Measurements from ENCODE around the gene NXF2B. TPM values are rescaled to one million over a fixed set of nuclear protein-coding genes. Genes with fewer than 3 reads are reported as not detected.
A peak's percentile ranks its signal among the peaks of the same experiment; 100 is the strongest.
"Not testable (repeated sequence)": the region's sequence is repeated elsewhere in the genome, so short reads cannot be mapped to it uniquely, and the experiment has no call there.

NXF2B gene, protein sequence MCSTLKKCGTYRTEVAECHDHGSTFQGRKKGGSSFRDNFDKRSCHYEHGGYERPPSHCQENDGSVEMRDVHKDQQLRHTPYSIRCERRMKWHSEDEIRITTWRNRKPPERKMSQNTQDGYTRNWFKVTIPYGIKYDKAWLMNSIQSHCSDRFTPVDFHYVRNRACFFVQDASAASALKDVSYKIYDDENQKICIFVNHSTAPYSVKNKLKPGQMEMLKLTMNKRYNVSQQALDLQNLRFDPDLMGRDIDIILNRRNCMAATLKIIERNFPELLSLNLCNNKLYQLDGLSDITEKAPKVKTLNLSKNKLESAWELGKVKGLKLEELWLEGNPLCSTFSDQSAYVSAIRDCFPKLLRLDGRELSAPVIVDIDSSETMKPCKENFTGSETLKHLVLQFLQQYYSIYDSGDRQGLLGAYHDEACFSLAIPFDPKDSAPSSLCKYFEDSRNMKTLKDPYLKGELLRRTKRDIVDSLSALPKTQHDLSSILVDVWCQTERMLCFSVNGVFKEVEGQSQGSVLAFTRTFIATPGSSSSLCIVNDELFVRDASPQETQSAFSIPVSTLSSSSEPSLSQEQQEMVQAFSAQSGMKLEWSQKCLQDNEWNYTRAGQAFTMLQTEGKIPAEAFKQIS
- total RNA-seq: not detected
- polyA plus RNA-seq: 1 to 10 TPM in 1 of 2 donors, under 1 TPM in 1; 0.23 to 2.0 TPM

DNA sequence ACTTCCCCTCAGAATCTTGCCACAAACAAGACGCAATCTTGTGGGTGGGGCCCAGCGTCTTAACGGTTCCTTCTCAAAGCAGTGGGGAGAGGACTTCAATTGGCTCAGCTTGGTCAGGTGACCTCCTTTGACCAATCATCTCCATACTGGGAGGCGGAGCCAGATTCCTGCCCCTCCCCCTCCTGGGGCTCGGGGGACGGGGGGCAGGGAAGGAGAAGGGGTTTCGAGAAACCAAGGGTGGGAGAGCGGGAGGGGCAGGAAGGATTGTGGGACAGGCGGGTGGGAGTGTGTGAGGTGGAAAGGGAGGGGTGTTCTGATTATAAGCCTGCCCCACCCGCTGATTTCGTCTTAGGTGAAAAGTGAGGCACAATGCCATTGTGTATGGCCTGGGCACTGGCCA, at the start of gene NXF2B:
Gene NXF2B, minus strand, starts transcription at position 101 of the 400 bp plus-strand sequence. CDS start 59,972 bp downstream, outside the sequence.
- DNase-seq; H3K9me3 ChIP-seq; H3K27me3 ChIP-seq; ATAC-seq; H3K4me3 ChIP-seq; H3K4me1 ChIP-seq; intact Hi-C loops (cut with DNase I); H3K27ac ChIP-seq; H3K36me3 ChIP-seq; FAIRE-seq: not testable (repeated sequence)
- no CpG with 5 or more reads among the region's 11 CpGs for WGBS, 2 donors

DNA sequence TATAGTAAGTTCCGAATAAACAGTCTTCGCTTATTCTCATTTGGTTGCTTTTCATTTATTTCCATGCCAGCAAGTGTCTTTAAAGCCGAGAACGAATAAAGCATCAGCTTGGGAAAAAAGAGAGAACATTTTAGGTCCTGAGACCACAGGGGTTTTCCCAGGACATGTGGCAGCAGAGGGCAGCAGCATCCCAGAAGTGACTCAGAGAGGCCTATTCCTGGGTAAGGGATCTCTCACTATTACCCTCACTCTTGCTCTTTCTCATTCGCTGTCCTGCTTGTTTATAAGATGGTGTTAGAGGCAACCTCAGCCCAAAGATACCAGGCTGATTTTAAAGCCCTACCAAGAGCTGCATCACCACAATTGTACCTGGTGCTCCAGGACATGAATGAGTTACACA, 39.0 kb upstream of the NXF2B start:
- H3K4me3 ChIP-seq; H3K27ac ChIP-seq; intact Hi-C loops (cut with DNase I); H3K4me1 ChIP-seq; H3K36me3 ChIP-seq; FAIRE-seq; H3K27me3 ChIP-seq; H3K9me3 ChIP-seq; DNase-seq: not testable (repeated sequence)
- peak in 3 of 4 donors; percentile 76 to 79 (median 77) for ATAC-seq
- WGBS, 2 donors: 24 to 48% methylated on average over 2 of the region's 5 CpGs

DNA sequence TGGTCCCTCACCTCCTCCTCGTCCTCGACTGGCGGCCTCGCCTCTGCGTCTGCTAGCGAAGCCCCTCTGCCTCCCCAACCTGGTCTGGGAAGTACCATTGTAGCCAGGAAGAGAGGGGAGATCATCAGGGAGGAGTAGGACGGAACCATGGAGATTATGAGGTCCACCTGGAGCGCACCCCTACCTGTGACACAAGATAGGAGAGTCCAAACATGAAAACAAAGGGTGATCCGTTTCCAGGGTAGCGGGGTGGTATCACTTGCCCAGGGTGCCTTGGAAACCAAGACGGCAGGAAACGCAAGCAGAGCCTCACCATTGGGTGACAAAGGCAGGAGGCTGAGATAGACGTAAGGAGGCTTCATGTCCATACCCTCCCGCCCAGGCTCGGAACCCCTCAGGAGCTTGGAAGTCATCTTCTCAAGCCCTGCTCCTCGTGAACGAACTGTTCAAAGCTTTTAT, 32.0 kb upstream of the NXF2B start, which contains the start of gene TCP11X2:
Gene TCP11X2, minus strand, starts transcription at position 51 of the 459 bp plus-strand sequence.
- H3K27me3 ChIP-seq; H3K4me1 ChIP-seq; H3K27ac ChIP-seq; FAIRE-seq; intact Hi-C loops (cut with DNase I); H3K4me3 ChIP-seq; H3K36me3 ChIP-seq; H3K9me3 ChIP-seq: not testable (repeated sequence)
- DNase-seq (peak in 1 of 6 donors; percentile 34), ATAC-seq (peak in 2 of 4 donors; percentile 70 to 76)
- WGBS, 2 donors: 36 to 37% methylated on average over 7 of the region's 17 CpGs

DNA sequence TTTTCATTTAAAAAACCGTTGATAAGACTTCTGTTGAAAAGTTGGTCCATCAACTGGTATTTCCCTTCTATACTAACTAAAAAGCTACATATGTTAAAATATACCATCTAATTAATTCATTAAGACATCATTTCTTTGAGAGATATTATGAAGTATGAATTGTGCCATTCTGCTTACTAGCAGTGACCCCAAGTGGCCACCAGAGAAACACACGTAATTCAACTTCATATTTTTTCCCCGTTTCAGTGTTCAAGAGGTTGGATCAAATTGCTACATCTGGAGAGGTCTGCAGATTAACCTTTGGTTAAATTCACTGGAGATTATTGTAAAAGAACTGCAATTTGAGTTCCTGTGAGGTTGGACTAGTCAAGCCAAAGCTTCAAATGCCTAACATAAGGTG, 30.4 kb upstream of the NXF2B start:
- peak; percentile 96 for FAIRE-seq

DNA sequence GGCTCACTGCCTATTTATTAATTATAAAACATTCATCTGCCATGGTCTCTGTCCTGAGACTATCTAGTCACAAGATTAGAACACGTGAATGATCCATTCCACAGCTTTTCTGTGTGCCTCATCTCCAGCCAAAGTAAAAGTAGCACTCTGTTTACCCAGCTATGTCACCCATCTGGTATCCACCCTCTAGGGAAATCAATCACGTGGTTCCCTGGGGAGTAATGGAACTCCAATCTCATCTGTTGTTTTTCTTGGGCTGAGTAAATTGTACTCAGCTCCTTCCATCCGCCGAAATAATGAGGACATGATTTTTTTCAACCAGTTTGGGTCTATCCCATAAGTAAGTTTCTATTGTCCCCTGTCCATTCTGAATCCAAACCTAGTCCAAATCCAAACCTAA, 18.8 kb upstream of the NXF2B start:
- H3K4me3 ChIP-seq; intact Hi-C loops (cut with DNase I); DNase-seq; H3K4me1 ChIP-seq; H3K27me3 ChIP-seq; H3K36me3 ChIP-seq; FAIRE-seq; H3K27ac ChIP-seq; H3K9me3 ChIP-seq; ATAC-seq: not testable (repeated sequence)
- WGBS, 2 donors: no CpG with 5 or more reads among the region's 4 CpGs

More for the DNA sequence above, 30.4 kb upstream of the NXF2B start:
- H3K4me3 ChIP-seq; intact Hi-C loops (cut with DNase I); H3K4me1 ChIP-seq; DNase-seq; H3K9me3 ChIP-seq; H3K27ac ChIP-seq; H3K27me3 ChIP-seq; H3K36me3 ChIP-seq: not testable (repeated sequence)
- no CpG with 5 or more reads among the region's 3 CpGs for WGBS, 2 donors
- peak in 3 of 4 donors; percentile 44 to 51 (median 50) for ATAC-seq

DNA sequence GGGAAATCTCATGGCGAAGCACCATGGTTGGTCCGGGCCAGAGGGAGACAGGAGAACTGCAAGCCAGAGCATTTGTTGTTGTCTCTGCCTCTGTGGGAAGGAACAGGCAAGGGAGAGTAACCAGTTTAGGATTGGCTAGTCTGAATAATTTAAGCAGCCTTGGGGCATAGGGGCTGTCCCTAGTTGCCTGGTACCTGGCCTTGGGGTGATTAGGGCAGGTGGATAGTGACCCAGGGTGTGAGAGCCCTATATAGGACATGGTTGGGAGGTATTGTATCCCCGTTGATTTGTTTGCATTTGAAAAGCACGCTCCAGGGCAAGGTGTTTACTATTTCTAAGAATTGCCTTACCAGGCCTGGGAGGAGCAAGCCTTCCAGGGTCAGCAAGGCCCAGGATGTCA, 25.3 kb downstream of the NXF2B start:
- H3K36me3 ChIP-seq; DNase-seq; FAIRE-seq; H3K9me3 ChIP-seq; H3K27me3 ChIP-seq; intact Hi-C loops (cut with DNase I); H3K4me1 ChIP-seq; H3K27ac ChIP-seq; ATAC-seq; H3K4me3 ChIP-seq: not testable (repeated sequence)
- WGBS, 2 donors: no CpG with 5 or more reads among the region's 4 CpGs

DNA sequence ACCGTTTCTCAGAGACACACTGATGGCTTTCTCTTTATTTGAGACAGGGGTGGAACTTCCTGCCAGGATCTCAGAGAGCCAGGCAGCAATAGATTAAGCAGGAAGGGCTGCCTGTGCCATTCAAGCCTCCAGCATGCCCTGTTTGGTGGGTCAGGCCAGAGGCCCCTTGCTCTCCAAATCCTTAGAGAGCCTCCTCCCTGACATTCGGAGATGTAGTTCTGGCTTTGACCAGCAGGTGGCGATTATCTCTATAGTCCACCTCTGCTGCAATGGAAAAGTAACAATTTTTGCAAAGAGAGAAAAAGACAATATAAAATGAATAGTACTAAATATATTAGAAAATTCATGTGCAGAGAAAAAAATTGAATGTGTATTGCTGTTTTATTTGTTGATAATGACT, 93.9 kb downstream of the NXF2B start:
- WGBS, 2 donors: 29 to 30% methylated on average over 3 of the region's 3 CpGs
- no peaks in the 10 kb centered on the region for H3K4me1 ChIP-seq
- peak in 3 of 4 donors; percentile 60 to 65 (median 63) for ATAC-seq
- DNase-seq: peak; percentile 10 to 88 (median 60)
- H3K36me3 ChIP-seq: no peaks in the 10 kb centered on the region
- no peak overlapping the region for H3K4me3 ChIP-seq
- no peaks in the 10 kb centered on the region for H3K9me3 ChIP-seq
- H3K27ac ChIP-seq: no peak overlapping the region
- TF ChIP-seq, protein P1, sequence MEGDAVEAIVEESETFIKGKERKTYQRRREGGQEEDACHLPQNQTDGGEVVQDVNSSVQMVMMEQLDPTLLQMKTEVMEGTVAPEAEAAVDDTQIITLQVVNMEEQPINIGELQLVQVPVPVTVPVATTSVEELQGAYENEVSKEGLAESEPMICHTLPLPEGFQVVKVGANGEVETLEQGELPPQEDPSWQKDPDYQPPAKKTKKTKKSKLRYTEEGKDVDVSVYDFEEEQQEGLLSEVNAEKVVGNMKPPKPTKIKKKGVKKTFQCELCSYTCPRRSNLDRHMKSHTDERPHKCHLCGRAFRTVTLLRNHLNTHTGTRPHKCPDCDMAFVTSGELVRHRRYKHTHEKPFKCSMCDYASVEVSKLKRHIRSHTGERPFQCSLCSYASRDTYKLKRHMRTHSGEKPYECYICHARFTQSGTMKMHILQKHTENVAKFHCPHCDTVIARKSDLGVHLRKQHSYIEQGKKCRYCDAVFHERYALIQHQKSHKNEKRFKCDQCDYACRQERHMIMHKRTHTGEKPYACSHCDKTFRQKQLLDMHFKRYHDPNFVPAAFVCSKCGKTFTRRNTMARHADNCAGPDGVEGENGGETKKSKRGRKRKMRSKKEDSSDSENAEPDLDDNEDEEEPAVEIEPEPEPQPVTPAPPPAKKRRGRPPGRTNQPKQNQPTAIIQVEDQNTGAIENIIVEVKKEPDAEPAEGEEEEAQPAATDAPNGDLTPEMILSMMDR (IDR thresholded peaks at IDR 0.05): peak; percentile 67 to 90 (median 83)
- intact Hi-C loops (cut with DNase I): no loop called here
- peaks cover 0 to 15% (median 0%) of the 10 kb centered on the region in 4 donors for H3K27me3 ChIP-seq
- peak; percentile 73 for FAIRE-seq
